ENCODE measurements around the gene TSPAN7.

GRCh38 chrX:38639730-38640129 is 78.4 kb downstream of the TSPAN7 start:
- no peak for TF ChIP-seq CTCF (IDR thresholded peaks at IDR 0.05; ENCODE audit: low read length)
- no peak for TF ChIP-seq EZH2 (IDR thresholded peaks at IDR 0.05; ENCODE audit: borderline replicate concordance, low read length)
